ENCODE data around the gene LOX.
A peak's percentile ranks its signal among the peaks of the same experiment; 100 is the strongest.

Gene LOX

GRCh38 chr5:122031836-122032235 is 46.2 kb downstream of the LOX start:
- ChIA-PET CTCF (no interaction called here), POLR2A (no interaction called here)
- TF ChIP-seq CTCF (IDR thresholded peaks at IDR 0.05; ENCODE audit: insufficient read depth, low read length, missing control alignments) = no peak
- DNase-seq (ENCODE audit: low read depth, low spot score) = no peak
- H3K4me3 ChIP-seq (ENCODE audit: low read depth, low read length) = no peak overlapping the region

- no peak for DNase-seq (ENCODE audit: low read depth, low spot score)
- no peak overlapping the region for H3K4me3 ChIP-seq (ENCODE audit: low read depth, low read length)
- POLR2A ChIA-PET = no interaction called here
Measured at GRCh38 chr5:122030251-122030650, 47.8 kb downstream of the LOX start.

GRCh38 chr5:122029818-122030217 is 48.2 kb downstream of the LOX start:
- POLR2A ChIA-PET = no interaction called here
- CTCF ChIA-PET = interaction anchor here (1.5 kb wide), 1 partner anchor 9 kb away, joined by 4 read pairs; no protein-coding TSS in a partner anchor
- no peak for TF ChIP-seq CTCF (IDR thresholded peaks at IDR 0.05; ENCODE audit: insufficient read depth, low read length, missing control alignments)
- no peak overlapping the region for H3K4me3 ChIP-seq (ENCODE audit: low read depth, low read length)
- no peak for DNase-seq (ENCODE audit: low read depth, low spot score)

More at GRCh38 chr5:122030251-122030650, 47.8 kb downstream of the LOX start:
- no peak for TF ChIP-seq CTCF (IDR thresholded peaks at IDR 0.05; ENCODE audit: insufficient read depth, low read length, missing control alignments)
- CTCF ChIA-PET = interaction anchor here (1.5 kb wide), 1 partner anchor 9 kb away, joined by 4 read pairs; no protein-coding TSS in a partner anchor

- ChIA-PET CTCF (interaction anchor here (1.5 kb wide), 1 partner anchor 134 kb away, joined by 3 read pairs; no protein-coding TSS in a partner anchor), POLR2A (no interaction called here)
- no peak for TF ChIP-seq CTCF (IDR thresholded peaks at IDR 0.05; ENCODE audit: insufficient read depth, low read length, missing control alignments)
- no peak for DNase-seq (ENCODE audit: low read depth, low spot score)
- no peak overlapping the region for H3K4me3 ChIP-seq (ENCODE audit: low read depth, low read length)
Measured at GRCh38 chr5:122022966-122023365, 55.1 kb downstream of the LOX start.

GRCh38 chr5:122019919-122020590 is 58.0 kb downstream of the LOX start:
- ChIA-PET POLR2A (no interaction called here), CTCF (interaction anchor here (1.4 kb wide), 1 partner anchor 10 kb away, joined by 4 read pairs; no protein-coding TSS in a partner anchor)

GRCh38 chr5:122015471-122015870 is 62.6 kb downstream of the LOX start:
- no peak for TF ChIP-seq CTCF (IDR thresholded peaks at IDR 0.05; ENCODE audit: insufficient read depth, low read length, missing control alignments)
- ChIA-PET POLR2A (no interaction called here), CTCF (no interaction called here)
- no peak for DNase-seq (ENCODE audit: low read depth, low spot score)
- H3K4me3 ChIP-seq (ENCODE audit: low read depth, low read length) = no peak overlapping the region

More at GRCh38 chr5:122019919-122020590, 58.0 kb downstream of the LOX start:
- no peak for TF ChIP-seq CTCF (IDR thresholded peaks at IDR 0.05; ENCODE audit: insufficient read depth, low read length, missing control alignments)
- H3K4me3 ChIP-seq (ENCODE audit: low read depth, low read length) = no peak overlapping the region
- DNase-seq (ENCODE audit: low read depth, low spot score) = peak; percentile 1

Measured in AG04449 (cell line).